Endothelial cell (in vitro differentiated cells): ENCODE measurements around the gene PMEL. TPM values are rescaled to one million over a fixed set of nuclear protein-coding genes. Genes with fewer than 3 reads are reported as not detected.

ENCODE experiments used
- DNase-seq: peaks from one replicate; pipeline ENCODE4 v3.0.0; 2021; ENCODE audit warnings: low spot score
- H3K27ac Mint-ChIP-seq: one replicate; pipeline ENCODE4 v1.8.0; 2021; ENCODE audit warnings: mixed read lengths, inconsistent platforms; ENCODE audit not compliant: unreplicated experiment
- H3K27me3 Mint-ChIP-seq: one replicate; pipeline ENCODE4 v1.8.0; 2021; ENCODE audit warnings: mild to moderate bottlenecking, moderate library complexity, mixed read lengths, inconsistent platforms; ENCODE audit not compliant: unreplicated experiment
- H3K36me3 Mint-ChIP-seq: one replicate; pipeline ENCODE4 v1.8.0; 2021; ENCODE audit warnings: mild to moderate bottlenecking, low read depth, mixed read lengths, inconsistent platforms; ENCODE audit not compliant: unreplicated experiment
- H3K4me1 Mint-ChIP-seq: one replicate; pipeline ENCODE4 v1.8.0; 2021; ENCODE audit warnings: mild to moderate bottlenecking, mixed read lengths, inconsistent platforms; ENCODE audit not compliant: unreplicated experiment
- H3K4me3 Mint-ChIP-seq: one replicate; pipeline ENCODE4 v1.8.0; 2021; ENCODE audit warnings: mild to moderate bottlenecking, mixed read lengths, inconsistent platforms; ENCODE audit not compliant: unreplicated experiment
- H3K9me3 Mint-ChIP-seq: one replicate; pipeline ENCODE4 v1.8.0; 2021; ENCODE audit warnings: mixed read lengths, inconsistent platforms; ENCODE audit not compliant: unreplicated experiment
- long read RNA-seq: library from polyadenylated mRNA; unstranded; transcript quantifications from one replicate; pipeline ENCODE4 v2.0.0, GENCODE V29; 2020; ENCODE audit not compliant: unreplicated experiment
- total RNA-seq: library from RNA; stranded (reverse); fragmentation: NEBNext Ultra II Directional; extraction: Animal tissue kit (Norgen Biotek cat#: 25700); gene quantifications from one replicate; pipeline ENCODE4 v1.2.1, GENCODE V29; 2021; ENCODE audit not compliant: unreplicated experiment
- TF ChIP-seq, protein P1 (sequence below): fragments of 200-600 bp; sonication (generic); IDR thresholded peaks from one replicate; pipeline ENCODE4 v1.5.0; 2021; ENCODE audit warnings: antibody characterized with exemption; ENCODE audit not compliant: unreplicated experiment

The PMEL gene
- 136 TPM for total RNA-seq
- long read RNA-seq, transcript PMEL-201 (11 exons, 2,127 nt): minor isoform, 12 of 198 reads
- long read RNA-seq, transcript PMEL-206 (11 exons, 2,757 nt): major isoform, 132 of 198 reads
- long read RNA-seq, transcript PMEL-215 (9 exons, 1,867 nt): minor isoform, 5 of 198 reads
- long read RNA-seq, partial matches to known transcripts: 5 of 198 reads
- long read RNA-seq, other reads (novel, unspliced or antisense): 42 of 198 reads

DNA sequence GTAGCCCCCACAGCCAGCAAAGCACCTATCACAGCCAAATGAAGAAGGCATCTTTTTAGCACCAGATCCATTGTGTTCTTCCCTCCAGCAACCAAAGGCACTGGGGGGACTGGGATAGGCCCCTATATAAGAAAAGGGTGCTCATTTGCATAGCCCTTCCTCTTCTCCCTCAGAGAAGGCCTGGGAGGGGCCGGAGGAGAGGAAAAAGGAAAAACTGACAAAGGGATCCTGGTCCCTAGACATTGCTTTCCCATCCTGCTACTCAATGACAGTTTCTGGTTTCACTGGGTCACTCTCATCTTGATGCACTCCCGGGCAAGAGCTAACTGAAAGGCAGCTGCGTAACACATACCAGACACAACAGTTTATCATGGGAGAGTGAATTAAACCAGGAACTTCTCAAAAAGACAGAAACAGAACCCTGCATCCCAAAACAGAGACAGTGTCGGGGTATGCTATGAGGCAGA is at the start of gene PMEL:
TSS of gene PMEL (minus strand) at position 102 of the 467 bp plus-strand sequence. CDS start at position 71, 31 bp downstream.
- H3K27ac Mint-ChIP-seq: peak within 1 kb of the TSS; percentile 89
- H3K27me3 Mint-ChIP-seq: peaks cover 10% of the 10 kb centered on the region
- peaks cover 12% of the 10 kb centered on the region for H3K36me3 Mint-ChIP-seq
- peak within 1 kb of the TSS; percentile 96 for H3K4me3 Mint-ChIP-seq
- peaks cover 31% of the 10 kb centered on the region for H3K4me1 Mint-ChIP-seq
- TF ChIP-seq, protein P1, sequence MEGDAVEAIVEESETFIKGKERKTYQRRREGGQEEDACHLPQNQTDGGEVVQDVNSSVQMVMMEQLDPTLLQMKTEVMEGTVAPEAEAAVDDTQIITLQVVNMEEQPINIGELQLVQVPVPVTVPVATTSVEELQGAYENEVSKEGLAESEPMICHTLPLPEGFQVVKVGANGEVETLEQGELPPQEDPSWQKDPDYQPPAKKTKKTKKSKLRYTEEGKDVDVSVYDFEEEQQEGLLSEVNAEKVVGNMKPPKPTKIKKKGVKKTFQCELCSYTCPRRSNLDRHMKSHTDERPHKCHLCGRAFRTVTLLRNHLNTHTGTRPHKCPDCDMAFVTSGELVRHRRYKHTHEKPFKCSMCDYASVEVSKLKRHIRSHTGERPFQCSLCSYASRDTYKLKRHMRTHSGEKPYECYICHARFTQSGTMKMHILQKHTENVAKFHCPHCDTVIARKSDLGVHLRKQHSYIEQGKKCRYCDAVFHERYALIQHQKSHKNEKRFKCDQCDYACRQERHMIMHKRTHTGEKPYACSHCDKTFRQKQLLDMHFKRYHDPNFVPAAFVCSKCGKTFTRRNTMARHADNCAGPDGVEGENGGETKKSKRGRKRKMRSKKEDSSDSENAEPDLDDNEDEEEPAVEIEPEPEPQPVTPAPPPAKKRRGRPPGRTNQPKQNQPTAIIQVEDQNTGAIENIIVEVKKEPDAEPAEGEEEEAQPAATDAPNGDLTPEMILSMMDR: no peak
- no peaks in the 10 kb centered on the region for H3K9me3 Mint-ChIP-seq
- DNase-seq: peak; percentile 19

DNA sequence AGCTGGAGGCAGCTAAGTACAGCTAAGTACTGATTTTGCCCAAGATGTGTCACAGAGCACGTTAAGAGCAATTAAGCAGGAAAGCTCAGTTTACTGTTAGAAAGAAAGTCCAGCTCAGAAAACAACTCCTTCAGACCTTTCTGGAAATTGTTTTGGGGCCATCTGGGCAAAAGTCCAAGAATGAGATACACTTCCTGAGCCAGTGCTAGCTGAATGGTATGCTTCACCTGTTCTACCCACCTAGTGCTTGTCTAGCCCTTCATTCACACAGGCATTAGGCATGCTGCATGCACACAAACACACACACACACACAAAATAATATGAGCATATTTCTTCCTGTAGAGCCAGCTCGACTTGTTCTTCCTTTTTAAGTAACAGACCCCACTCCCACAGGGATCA is 48.4 kb upstream of the PMEL start:
- H3K36me3 Mint-ChIP-seq: no peaks in the 10 kb centered on the region
- H3K4me3 Mint-ChIP-seq: no peak overlapping the region
- H3K4me1 Mint-ChIP-seq: peaks cover 8% of the 10 kb centered on the region
- H3K9me3 Mint-ChIP-seq: no peaks in the 10 kb centered on the region
- H3K27ac Mint-ChIP-seq: peak overlapping the region; percentile 30
- peaks cover 5% of the 10 kb centered on the region for H3K27me3 Mint-ChIP-seq
- TF ChIP-seq, protein P1: no peak
- no peak for DNase-seq

DNA sequence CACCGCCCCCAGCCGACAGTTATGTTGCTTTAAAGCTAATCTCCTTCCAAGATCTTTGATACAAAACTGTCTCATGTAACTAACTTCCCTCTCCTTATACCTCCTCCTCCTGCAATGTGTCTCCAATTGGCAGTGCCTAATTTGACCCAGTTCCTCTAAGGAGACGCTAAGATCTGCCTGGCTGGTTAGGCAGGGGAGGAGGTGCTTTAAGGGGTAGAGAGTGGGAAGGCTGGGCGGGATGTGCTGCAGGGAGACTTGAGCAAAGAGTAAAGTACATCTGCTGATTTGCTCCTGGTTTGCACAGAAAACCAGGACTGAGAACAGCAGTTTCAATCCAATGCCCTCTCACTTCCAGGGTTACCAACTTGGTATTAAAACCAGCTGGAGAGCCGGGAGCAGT is 47.6 kb upstream of the PMEL start:
- Mint-ChIP-seq H3K9me3 (no peaks in the 10 kb centered on the region), H3K27ac (no peak overlapping the region), H3K4me1 (peaks cover 8% of the 10 kb centered on the region), H3K4me3 (no peak overlapping the region), H3K36me3 (no peaks in the 10 kb centered on the region), H3K27me3 (peaks cover 3% of the 10 kb centered on the region)
- DNase-seq: no peak
- TF ChIP-seq, protein P1: no peak

DNA sequence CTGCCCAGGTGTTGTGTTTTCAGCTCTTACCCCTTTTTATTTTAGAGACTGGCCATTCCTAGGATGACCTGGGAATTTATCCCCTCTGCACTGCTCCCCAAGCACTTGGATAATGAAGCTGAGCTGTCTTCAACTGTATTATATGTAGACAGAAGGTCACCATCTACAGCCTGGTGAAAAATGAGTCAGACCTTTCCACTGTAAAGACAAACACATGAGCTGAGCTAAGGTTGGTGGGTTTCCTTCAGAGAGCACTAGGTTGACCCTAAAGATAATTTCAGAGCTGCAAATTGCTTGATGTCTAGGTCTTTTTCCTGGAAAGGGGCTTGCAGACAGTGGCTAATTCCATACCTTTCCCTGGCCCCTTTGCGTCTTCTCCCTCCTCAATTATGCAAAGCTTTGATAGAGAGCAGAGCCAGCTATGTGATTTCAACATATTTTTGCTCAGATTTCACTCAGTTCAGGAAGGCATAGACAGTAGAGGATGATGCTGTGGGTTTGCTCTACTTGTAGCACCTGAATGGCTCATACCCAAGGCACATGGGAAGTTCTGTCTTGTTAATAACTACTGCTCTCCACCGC is 45.8 kb upstream of the PMEL start:
- Mint-ChIP-seq H3K27me3 (peaks cover 5% of the 10 kb centered on the region), H3K36me3 (no peaks in the 10 kb centered on the region), H3K4me1 (peaks cover 17% of the 10 kb centered on the region), H3K27ac (no peak overlapping the region), H3K9me3 (no peaks in the 10 kb centered on the region), H3K4me3 (no peak overlapping the region)
- no peak for DNase-seq
- TF ChIP-seq, protein P1: no peak

DNA sequence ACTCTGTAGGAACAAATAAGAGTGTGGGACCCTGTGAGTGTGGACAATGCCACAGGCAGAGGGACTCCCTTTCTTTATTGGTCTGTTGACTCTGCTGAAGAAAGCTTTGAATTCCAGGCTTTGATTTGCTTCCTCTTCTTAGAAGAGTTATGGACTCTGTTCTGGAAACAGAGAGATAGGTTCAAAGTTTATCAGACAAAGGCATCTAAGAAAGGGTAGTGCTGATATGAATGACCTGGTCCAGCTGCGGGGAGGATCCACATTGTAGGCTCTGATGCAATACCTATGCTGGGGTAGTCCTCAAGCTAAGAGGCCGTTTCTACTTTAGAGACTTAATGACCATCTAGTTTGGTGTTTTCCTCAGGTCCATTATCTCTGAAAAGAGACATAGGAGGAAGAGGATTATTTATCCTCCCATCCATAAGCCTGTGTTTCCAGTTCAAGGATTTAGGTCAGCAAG is 44.3 kb upstream of the PMEL start:
- Mint-ChIP-seq H3K4me1 (peaks cover 25% of the 10 kb centered on the region), H3K36me3 (no peaks in the 10 kb centered on the region), H3K9me3 (no peaks in the 10 kb centered on the region), H3K27ac (no peak overlapping the region), H3K27me3 (peaks cover 3% of the 10 kb centered on the region), H3K4me3 (no peak overlapping the region)
- no peak for DNase-seq
- TF ChIP-seq, protein P1: no peak
